HS-5 (cell line): Measurements from ENCODE around the gene KIAA0825.
A peak's percentile ranks its signal among the peaks of the same experiment; 100 is the strongest.

Source experiments
- DNase-seq: peaks from one replicate; pipeline ENCODE4 v3.0.0-alpha.2; 2012; ENCODE audit warnings: low read depth

KIAA0825 gene

DNA sequence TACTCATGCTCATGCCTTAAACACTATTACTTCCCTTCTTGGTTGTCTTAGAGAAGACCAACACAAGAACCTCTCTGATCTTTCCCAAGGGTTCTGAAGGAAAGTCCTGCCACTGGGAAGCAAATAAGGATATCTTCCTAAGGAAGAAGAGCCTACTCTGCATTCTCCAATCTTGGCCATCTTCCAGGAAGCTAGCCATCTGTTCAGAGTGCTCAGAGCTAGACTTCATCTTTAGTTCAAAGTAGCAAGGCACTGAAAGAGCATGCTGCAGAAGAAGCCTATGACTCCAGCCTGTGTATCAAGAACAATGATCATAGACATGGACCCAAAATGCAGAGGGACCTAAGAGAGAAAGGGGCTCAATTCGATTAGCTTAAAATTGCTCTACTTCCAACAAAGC, 114.7 kb downstream of the KIAA0825 start:
- DNase-seq, result no peak

GRCh38 chr5:94501365-94501764, 117.0 kb downstream of the KIAA0825 start:
- no peak for DNase-seq

- no peak for DNase-seq
These were observed 118.6 kb downstream of the KIAA0825 start for GRCh38 chr5:94499806-94500205.

DNA sequence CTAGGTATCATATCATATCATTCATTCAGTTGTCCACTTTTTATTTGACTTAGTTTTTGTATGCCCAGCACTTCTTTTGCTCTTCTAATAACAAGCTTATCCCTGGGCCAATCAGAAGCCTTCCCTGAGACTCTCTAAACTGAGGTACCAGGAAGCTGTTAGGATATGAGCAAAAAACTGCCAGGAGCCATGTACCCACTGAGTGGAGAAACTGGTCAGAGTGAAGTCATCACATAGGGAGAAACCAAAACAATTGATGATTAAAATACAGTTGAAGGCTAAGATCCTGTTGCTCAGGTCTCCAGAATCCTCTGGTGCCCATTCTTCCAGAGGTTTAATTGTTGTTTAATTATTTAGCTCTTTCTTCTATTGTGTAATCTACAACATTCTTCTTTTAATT, 120.2 kb downstream of the KIAA0825 start:
- no peak for DNase-seq

DNA sequence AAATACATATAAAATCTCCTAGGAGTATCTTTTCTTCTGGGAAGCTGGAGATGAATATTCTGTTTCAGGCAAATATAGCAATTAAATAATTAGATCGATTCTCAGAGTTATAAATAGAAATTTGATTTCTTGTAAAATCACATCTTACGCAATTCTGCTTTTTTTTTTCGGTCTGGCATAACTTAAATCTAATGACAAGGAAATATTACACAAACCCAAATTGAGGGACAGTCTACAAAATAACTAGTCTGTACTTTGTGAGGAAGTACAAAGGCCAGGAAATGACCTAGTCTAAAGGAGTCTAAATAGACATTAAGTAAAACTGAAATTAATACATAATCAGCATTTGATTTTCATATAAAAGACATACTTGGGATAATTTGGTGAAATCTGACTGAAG, 133.3 kb downstream of the KIAA0825 start:
- DNase-seq, result no peak

GRCh38 chr5:94481059-94481458, 137.3 kb downstream of the KIAA0825 start:
- DNase-seq, result no peak

DNA sequence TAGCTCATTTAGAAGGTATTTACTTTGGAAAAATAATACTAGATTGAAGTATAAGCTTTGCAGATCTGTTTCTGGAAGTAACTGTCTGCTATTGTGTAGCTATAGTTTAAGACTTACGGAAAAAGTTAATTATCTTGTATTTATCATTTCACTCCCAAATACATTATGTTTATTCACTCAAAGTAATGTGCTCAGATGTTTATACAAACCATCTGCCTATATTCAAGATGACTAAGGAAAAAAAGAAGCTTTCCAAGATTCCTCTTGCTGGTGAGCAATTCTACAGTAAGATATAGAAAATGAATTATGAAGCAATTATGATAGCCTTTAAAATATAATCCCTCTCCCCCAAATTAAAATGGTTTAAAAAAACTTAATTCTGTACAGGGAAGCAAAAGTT, 137.9 kb downstream of the KIAA0825 start:
- no peak for DNase-seq

GRCh38 chr5:94473936-94474335, 144.5 kb downstream of the KIAA0825 start:
- DNase-seq, result no peak

- DNase-seq, result no peak
These were observed 146.9 kb downstream of the KIAA0825 start for GRCh38 chr5:94471521-94471920.

GRCh38 chr5:94470802-94471201, 147.6 kb downstream of the KIAA0825 start:
- DNase-seq, result no peak

- no peak for DNase-seq
These were observed 148.5 kb downstream of the KIAA0825 start for GRCh38 chr5:94469894-94470329.

DNA sequence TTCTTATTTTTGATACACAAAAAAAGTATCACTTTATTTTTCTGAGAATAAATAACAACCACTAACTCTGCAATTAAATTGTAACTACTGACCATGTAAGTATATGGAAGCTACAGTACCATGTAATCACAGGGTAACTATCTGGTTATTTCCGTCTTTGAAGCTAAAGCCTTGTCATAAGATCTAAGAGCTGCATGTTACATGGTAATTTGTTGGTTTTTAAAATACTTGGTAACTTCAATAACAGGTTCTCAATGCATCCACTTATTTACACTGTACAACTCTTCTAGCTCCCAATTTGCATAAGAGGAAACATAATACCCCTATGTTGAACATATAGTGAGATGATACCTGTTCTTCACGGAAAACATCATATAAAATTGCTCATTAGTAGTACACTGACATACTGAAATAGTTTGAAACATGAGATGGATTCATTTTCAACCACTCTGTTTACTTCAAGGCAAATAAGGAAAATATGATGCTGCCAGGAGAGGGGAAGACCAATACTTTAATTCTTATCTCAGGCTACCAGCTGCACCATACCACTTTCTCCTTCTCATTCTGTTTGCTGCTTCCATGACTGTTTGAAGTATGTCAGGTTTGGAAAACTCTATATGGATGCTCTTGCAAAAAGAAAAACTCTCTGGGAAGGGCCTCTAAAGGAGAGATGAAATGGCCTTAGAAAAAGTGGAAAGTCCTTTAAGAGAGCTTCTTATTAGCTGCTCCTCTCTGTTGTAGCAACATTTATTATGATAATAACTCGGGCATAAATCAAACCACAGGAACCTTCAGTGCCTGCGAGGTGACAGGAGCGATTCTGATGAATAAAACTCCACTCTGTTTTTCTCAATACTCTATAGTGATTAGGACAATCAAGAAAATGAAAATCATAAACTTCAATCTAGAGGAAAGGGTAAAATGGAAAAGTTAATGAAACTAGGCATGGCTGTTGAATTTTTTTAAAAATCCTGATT, 150.2 kb downstream of the KIAA0825 start:
- DNase-seq, result no peak

DNA sequence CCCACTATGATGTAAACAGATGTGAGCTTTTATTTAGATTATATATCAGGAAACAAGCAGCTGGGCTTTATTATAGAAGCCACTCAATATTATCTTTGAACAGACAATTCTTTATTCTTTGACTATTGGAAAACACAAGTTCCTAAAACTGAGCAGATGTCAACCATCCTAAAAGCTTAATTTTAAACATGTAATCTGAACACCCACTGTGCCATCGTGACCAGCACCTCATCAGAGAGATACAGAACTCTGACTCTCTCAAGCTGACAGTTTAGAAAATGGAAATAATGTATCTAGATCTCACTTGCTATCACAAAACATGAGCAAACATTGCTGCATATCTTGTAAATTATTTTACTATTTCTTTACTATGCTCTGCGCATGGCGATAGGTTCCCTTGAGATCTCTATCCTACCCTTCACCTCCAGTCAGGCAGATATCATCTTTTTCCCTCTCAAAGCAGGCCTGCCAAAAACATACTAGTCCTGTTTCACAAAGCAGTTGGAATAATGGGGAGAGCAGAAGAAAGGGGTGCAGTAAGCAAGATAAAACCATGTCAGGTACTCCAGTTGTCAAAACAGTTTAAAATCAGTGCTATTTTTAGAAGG, 151.0 kb downstream of the KIAA0825 start:
- DNase-seq, result no peak

- peak; percentile 46 for DNase-seq
These were observed 154.7 kb downstream of the KIAA0825 start for GRCh38 chr5:94463739-94464138.

DNA sequence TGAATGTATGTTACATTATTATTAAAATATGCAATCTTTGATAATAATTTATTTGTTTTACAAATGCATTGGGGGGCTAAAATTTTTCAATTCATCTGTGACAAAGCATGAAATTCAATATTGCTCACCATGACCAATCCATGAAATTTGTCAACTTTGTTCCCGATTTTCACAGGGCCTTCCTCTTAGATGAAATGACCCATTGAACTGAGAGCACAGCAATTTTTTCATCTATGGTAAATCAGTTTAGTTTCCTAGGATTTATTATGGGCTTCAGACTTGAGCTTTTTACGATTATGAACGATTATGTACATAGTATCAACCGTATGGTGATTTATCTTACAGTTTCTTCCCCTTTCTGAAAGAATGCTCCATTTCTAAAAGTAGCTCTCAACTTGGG, 157.3 kb downstream of the KIAA0825 start:
- DNase-seq, result no peak

DNA sequence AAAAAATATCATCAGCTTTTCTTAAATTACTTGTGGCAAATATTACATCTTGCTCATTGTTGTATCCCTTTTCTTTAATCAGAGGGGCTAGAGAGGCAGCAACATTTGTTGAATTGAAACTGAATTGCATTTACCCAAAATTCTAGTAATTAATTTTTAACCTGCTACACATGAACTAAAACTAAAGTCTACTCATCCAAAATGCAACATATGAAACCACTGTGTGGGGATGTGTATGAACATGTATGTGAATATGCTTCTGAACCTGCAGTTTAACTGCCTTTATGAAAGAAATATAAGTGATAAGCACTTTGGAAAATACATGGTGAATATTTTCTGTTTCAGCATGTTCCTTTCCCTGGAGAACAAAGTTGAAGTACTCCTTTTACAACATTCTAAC, 158.5 kb downstream of the KIAA0825 start:
- no peak for DNase-seq

DNA sequence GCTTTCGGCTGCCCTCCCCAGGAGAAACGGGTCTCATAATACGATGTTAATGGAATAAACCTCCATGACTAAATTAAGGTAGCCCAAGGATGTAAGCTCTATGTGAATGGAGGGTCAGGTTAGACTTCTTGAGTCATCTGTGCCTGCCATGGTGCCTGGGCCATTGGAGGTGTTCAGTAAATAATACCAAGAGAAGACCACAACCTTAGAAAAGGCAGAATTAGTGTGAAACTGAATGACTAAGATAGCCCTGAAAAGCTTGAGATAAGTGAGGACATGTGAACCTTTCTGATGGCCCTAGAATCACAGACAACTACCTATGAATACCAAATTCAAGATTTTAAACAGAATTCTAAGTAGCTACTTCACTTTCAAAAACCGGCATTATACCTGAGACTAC, 160.6 kb downstream of the KIAA0825 start:
- no peak for DNase-seq

DNA sequence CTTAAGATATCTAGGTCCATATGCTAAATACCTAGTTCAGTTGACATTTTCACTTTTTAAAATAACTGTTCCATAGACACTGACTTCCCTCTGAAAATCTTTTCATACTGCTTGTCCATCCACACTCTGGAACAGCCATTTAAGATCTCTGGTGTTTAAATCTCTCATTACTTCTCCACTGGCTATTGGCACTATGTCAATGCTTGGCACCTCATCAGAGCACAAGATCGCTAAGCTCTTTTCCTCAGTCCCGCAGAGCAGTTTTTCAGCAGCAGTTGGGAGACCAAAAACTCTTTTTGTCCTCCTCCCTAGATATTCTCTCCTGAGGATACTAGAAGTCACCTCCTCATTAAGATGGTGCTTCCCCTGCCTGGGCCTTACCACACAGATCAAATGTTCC, 172.7 kb downstream of the KIAA0825 start:
- no peak for DNase-seq

DNA sequence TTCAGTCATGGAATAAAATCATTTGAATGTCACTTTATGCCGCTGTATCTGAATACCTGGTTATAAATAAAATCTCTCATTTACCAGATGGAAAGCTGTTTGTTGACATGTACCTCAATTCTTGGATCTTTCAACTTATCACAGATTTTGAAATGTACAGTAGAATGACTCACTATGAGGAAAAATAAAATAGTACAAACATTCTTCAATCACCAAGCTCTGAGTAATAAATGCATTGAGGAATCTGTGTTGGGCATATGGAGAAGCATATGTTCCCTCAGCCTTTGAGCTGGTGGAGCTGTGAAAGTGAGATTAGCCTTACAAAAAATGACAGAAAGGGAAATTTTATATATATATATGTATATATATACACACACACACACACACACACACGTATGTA, 175.4 kb downstream of the KIAA0825 start:
- no peak for DNase-seq

GRCh38 chr5:94442076-94442475, 176.3 kb downstream of the KIAA0825 start:
- DNase-seq, result no peak

DNA sequence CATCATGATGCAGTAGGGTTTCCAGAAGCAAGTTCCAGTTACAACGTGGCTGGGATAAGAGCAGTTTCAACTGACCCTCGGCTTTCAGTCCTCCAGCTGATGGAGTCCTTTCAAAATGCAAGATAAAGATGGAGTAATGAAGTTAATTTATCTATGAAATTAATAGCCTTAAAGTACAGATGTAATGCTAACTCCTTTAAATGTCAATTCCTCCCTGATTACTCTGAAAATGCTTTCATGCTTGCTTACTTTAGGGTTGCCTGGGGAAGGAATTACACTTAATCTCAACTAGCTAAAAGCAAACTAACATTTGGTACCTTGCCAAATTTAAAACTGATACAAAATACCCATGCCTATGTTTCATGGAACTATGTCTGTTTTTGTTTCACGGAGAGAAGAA, 178.4 kb downstream of the KIAA0825 start:
- DNase-seq, result no peak

GRCh38 chr5:94433397-94434163, 184.8 kb downstream of the KIAA0825 start:
- DNase-seq, result peak; percentile 64

- DNase-seq, result no peak
These were observed 185.9 kb downstream of the KIAA0825 start for GRCh38 chr5:94432499-94432898.
